Brain microvascular endothelial cell (primary cell): ENCODE measurements around the gene LSAMP.
"Not testable (repeated sequence)": the region's sequence is repeated elsewhere in the genome, so short reads cannot be mapped to it uniquely, and the experiment has no call there.

Experiments used
- DNase-seq: peaks from one replicate; pipeline ENCODE4 v3.0.0-alpha.2; 2020
- H3K27ac ChIP-seq: fragments of 250-450 bp; sonication (Bioruptor Pico); 2 replicates; pipeline ENCODE4 v1.5.1; 2020; ENCODE audit warnings: mild to moderate bottlenecking, moderate library complexity
- H3K27me3 ChIP-seq: fragments of 250-450 bp; sonication (Bioruptor Pico); replicated peaks from 2 replicates; pipeline ENCODE4 v1.5.1; 2020; ENCODE audit warnings: mild to moderate bottlenecking
- H3K36me3 ChIP-seq: fragments of 250-450 bp; sonication (Bioruptor Pico); replicated peaks from 2 replicates; pipeline ENCODE4 v1.5.1; 2020; ENCODE audit warnings: mild to moderate bottlenecking
- H3K4me3 ChIP-seq: 2 replicates; pipeline ENCODE4 v1.5.1; 2011; ENCODE audit warnings: low read depth, mild to moderate bottlenecking, control low read depth, low read length, moderate library complexity
- CTCF ChIP-seq: IDR thresholded peaks from 2 replicates; pipeline ENCODE4 v1.5.1; 2011; ENCODE audit warnings: low read depth, mild to moderate bottlenecking, moderate library complexity, low read length, control low read depth, inconsistent platforms; ENCODE audit errors: missing control alignments
- in situ Hi-C: cut with HindIII; loops from 2 replicates; pipeline ENCODE4 v1.10.0; 2017; ENCODE audit warnings: low sequenced_read_pairs, low pct_ligation_motif_present

The LSAMP gene

GRCh38 chr3:115804200-115804599 is 641.1 kb downstream of the LSAMP start:
- DNase-seq: no peak
- no peaks in the 10 kb centered on the region for H3K27me3 ChIP-seq
- no peak for TF ChIP-seq CTCF
- no peaks in the 10 kb centered on the region for H3K36me3 ChIP-seq
- H3K27ac ChIP-seq: peak overlapping the region; percentile 89
- in situ Hi-C loops: loop anchor here (25.0 kb wide), 1 partner anchor 592 kb away; no protein-coding TSS in a partner anchor
- H3K4me3 ChIP-seq: no peak overlapping the region

DNA sequence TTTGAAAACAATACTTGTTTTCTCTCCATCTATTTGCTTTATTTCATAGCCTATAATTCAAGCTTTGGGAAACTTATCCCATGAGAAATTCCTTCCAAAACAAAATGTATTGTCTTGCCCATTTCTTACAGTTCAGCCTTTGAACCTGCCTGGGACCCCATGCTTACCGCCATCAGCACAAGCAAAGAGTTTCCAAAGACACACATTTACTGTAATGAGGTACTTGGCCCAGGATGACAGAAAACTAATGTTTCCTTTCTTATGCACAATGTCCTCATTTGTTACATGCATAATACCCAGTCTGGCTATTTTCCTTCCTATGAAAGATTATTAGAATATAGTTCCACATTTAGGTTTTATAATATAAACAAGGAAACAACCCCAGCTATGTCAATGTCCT is 641.6 kb downstream of the LSAMP start:
- no peak overlapping the region for H3K4me3 ChIP-seq
- no peaks in the 10 kb centered on the region for H3K36me3 ChIP-seq
- in situ Hi-C loops: loop anchor here (25.0 kb wide), 1 partner anchor 591 kb away; no protein-coding TSS in a partner anchor
- no peak for DNase-seq
- no peak overlapping the region for H3K27ac ChIP-seq
- no peak for TF ChIP-seq CTCF
- H3K27me3 ChIP-seq: no peaks in the 10 kb centered on the region

GRCh38 chr3:115800489-115801075 is 644.7 kb downstream of the LSAMP start:
- Histone ChIP-seq H3K27ac (no peak overlapping the region), H3K36me3 (no peaks in the 10 kb centered on the region), H3K4me3 (no peak overlapping the region), H3K27me3 (no peaks in the 10 kb centered on the region)
- peak; percentile 23 for DNase-seq
- TF ChIP-seq CTCF: no peak
- in situ Hi-C loops: loop anchor here (25.0 kb wide), 1 partner anchor 588 kb away; no protein-coding TSS in a partner anchor

DNA sequence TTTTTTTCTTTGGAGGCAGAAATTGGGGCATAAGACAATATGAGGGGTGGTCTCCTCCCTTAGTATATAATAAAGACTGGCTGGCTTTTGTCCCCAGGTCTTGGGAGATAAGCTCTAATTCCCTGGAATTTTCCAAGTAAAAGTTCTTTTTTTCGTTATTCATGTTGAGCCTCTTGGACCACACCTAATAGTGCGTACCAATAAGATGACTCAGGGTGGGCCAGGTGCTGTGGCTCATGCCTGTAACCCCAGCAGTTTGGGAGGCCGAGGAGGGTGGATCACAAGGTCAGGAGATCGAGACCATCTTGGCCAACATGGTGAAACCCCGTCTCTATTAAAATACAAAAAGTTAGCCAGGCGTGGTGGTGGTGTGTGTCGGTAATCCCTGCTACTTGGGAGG is 645.2 kb downstream of the LSAMP start:
- not testable (repeated sequence) for H3K27me3 ChIP-seq, H3K27ac ChIP-seq, H3K36me3 ChIP-seq, DNase-seq, H3K4me3 ChIP-seq
- in situ Hi-C loops: loop anchor here (25.0 kb wide), 1 partner anchor 588 kb away; no protein-coding TSS in a partner anchor

- TF ChIP-seq CTCF: no peak
- Histone ChIP-seq H3K4me3 (no peak overlapping the region), H3K27me3 (no peaks in the 10 kb centered on the region), H3K36me3 (no peaks in the 10 kb centered on the region), H3K27ac (no peak overlapping the region)
- in situ Hi-C loops: no loop called here
- peak; percentile 36 for DNase-seq
These were observed 652.9 kb downstream of the LSAMP start for GRCh38 chr3:115792206-115792955.

GRCh38 chr3:115791271-115792153 is 653.8 kb downstream of the LSAMP start:
- H3K27ac ChIP-seq: peak overlapping the region; percentile 95
- H3K36me3 ChIP-seq, DNase-seq, H3K4me3 ChIP-seq, H3K27me3 ChIP-seq, in situ Hi-C loops: not testable (repeated sequence)
